ENCODE measurements around the gene RNF43. TPM values are rescaled to one million over a fixed set of nuclear protein-coding genes. Genes with fewer than 3 reads are reported as not detected.

The RNF43 gene
- total and polyA plus RNA-seq, 2 of the 13 experiments (the other 11 are each of a cell fraction or from before 2014, with no cell fraction given), result 31.0 to 53.4 TPM

DNA sequence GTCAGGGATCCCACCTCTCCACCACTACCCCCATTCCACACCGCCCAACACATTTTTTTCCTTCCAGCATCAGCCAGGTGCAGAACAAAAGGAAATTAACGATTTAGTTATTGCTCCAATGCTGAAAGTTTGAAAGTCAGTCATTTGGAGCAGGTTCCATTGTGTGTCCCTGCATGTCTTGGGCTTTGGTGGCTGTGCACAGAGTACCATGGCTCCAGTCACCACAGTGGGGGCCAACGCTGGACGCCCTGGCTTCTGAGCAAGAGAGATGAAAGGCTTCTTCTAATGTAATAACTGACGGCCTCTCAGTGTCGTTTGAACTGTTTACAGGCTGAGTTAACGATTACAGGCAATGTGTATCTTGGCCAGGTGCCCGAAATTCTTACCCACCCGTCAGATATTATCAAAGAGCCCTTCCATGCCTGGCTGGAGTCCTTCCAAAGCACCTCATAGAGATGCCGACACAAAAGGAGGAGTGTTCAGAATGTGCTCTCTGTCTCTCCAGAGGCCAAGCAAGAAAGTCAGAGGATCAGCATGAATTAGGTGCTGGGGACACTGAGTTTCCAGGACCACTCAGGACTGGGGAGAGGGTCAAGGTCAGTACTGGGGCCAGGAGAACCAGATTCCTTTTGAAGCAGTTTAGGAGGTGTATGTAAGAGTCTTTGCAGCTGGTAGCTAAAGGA, 25.9 kb downstream of the RNF43 start (continued):
- TF ChIP-seq, protein P1, sequence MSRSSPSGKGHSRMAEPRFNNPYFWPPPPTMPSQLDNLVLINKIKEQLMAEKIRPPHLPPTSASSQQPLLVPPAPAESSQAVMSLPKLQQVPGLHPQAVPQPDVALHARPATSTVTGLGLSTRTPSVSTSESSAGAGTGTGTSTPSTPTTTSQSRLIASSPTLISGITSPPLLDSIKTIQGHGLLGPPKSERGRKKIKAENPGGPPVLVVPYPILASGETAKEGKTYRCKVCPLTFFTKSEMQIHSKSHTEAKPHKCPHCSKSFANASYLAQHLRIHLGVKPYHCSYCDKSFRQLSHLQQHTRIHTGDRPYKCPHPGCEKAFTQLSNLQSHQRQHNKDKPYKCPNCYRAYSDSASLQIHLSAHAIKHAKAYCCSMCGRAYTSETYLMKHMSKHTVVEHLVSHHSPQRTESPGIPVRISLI (CRISPR knock-in tag; IDR thresholded peaks at IDR 0.05; ENCODE audit: borderline replicate concordance), result peak; percentile 85
- TF ChIP-seq ZNF546 (CRISPR knock-in tag; conservative IDR thresholded peaks at IDR 0.05), result peak; percentile 79; the same call in 1 of the 2 replicates
- peak; percentile 90 for TF ChIP-seq KLF6 (CRISPR knock-in tag; IDR thresholded peaks at IDR 0.05)
- TF ChIP-seq ARID4A (CRISPR knock-in tag; IDR thresholded peaks at IDR 0.05; ENCODE audit: borderline replicate concordance), result peak; percentile 90; the same call in 1 of the 2 replicates
- TF ChIP-seq SCMH1 (CRISPR knock-in tag; IDR thresholded peaks at IDR 0.05; ENCODE audit: borderline replicate concordance), result no peak
- TF ChIP-seq FOXJ3 (CRISPR knock-in tag; IDR thresholded peaks at IDR 0.05; ENCODE audit: borderline replicate concordance), result peak; percentile 100
- TF ChIP-seq ATF2 (CRISPR knock-in tag; IDR thresholded peaks at IDR 0.05), result peak; percentile 97
- TF ChIP-seq, protein P2, sequence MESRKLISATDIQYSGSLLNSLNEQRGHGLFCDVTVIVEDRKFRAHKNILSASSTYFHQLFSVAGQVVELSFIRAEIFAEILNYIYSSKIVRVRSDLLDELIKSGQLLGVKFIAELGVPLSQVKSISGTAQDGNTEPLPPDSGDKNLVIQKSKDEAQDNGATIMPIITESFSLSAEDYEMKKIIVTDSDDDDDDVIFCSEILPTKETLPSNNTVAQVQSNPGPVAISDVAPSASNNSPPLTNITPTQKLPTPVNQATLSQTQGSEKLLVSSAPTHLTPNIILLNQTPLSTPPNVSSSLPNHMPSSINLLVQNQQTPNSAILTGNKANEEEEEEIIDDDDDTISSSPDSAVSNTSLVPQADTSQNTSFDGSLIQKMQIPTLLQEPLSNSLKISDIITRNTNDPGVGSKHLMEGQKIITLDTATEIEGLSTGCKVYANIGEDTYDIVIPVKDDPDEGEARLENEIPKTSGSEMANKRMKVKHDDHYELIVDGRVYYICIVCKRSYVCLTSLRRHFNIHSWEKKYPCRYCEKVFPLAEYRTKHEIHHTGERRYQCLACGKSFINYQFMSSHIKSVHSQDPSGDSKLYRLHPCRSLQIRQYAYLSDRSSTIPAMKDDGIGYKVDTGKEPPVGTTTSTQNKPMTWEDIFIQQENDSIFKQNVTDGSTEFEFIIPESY (CRISPR knock-in tag; IDR thresholded peaks at IDR 0.05), result peak; percentile 79; the same call in 1 of the 2 replicates
- no peak for TF ChIP-seq TCF12 (IDR thresholded peaks at IDR 0.05)
- peak; percentile 99 for TF ChIP-seq TCF12 (CRISPR knock-in tag; IDR thresholded peaks at IDR 0.05)
- peak; percentile 99 for TF ChIP-seq PHF21A (CRISPR knock-in tag; IDR thresholded peaks at IDR 0.05)
- no peak for TF ChIP-seq ZNF790 (CRISPR knock-in tag; IDR thresholded peaks at IDR 0.05; ENCODE audit: borderline replicate concordance)
- TF ChIP-seq ZNF160 (CRISPR knock-in tag; IDR thresholded peaks at IDR 0.05), result peak; percentile 96
- no peak for TF ChIP-seq ZNF567 (CRISPR knock-in tag; IDR thresholded peaks at IDR 0.05; ENCODE audit: borderline replicate concordance)
